ENCODE measurements around the gene TBX21.

TBX21 gene

GRCh38 chr17:47774331-47774730, 41.3 kb downstream of the TBX21 start:
- DNase-seq (ENCODE audit: low read depth) = no peak

- no peak for DNase-seq (ENCODE audit: low read depth)
These were observed 42.0 kb downstream of the TBX21 start for GRCh38 chr17:47774987-47775580.

- no peak for DNase-seq (ENCODE audit: low read depth)
These were observed 43.5 kb downstream of the TBX21 start for GRCh38 chr17:47776330-47777197.

DNA sequence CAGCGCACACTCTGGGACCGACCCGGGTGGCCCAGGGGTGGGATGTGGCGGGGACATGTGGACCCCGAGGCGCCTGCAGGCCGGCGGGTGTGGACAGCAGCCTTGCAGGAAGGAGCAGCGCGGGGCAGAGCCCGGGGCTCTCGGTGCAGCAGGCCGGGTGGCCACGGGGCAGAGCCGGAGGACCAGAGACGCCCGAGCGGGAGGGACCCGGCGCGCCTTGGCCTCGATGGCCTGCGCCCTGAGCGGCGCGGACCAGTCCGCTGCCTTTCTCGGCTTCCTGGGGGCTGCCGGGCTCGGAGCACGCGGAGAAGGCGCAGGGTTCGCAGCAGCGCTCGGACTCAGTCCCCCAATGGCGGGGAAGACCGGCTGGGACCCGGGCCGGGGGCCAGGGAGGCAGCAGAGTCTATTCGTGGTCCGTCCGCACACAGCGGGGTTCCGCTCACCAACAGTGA, 45.2 kb downstream of the TBX21 start:
- DNase-seq (ENCODE audit: low read depth) = no peak

GRCh38 chr17:47781397-47781796, 48.4 kb downstream of the TBX21 start:
- no peak for DNase-seq (ENCODE audit: low read depth)

DNA sequence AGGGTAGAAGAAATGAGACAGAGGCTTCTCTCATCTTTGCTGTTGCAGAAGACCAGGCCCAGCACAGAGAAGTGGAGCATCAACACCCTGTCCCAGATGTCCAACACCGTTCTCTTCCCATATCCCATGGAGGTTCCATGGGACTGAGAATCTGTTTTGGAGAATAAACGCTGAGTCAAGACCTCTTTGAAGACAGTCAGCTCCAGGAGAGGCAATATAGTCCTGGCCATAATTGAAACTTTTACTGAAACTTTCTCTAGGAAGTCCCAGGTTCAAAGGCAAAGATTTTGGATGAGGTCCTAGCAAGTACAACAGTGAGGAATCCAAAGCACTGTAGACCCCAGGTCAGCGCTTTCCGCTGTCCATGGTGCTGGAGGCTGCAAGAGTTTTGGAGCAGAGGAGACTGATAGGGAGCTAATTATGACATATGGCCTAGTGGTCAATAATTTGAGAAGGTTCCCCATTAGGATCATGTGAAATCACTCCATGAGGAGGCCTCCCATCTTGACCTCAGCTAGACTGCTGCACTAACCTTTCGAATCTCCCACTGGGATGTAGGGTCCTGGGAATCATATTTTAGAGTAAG, 52.6 kb downstream of the TBX21 start:
- no peak for DNase-seq (ENCODE audit: low read depth)

DNA sequence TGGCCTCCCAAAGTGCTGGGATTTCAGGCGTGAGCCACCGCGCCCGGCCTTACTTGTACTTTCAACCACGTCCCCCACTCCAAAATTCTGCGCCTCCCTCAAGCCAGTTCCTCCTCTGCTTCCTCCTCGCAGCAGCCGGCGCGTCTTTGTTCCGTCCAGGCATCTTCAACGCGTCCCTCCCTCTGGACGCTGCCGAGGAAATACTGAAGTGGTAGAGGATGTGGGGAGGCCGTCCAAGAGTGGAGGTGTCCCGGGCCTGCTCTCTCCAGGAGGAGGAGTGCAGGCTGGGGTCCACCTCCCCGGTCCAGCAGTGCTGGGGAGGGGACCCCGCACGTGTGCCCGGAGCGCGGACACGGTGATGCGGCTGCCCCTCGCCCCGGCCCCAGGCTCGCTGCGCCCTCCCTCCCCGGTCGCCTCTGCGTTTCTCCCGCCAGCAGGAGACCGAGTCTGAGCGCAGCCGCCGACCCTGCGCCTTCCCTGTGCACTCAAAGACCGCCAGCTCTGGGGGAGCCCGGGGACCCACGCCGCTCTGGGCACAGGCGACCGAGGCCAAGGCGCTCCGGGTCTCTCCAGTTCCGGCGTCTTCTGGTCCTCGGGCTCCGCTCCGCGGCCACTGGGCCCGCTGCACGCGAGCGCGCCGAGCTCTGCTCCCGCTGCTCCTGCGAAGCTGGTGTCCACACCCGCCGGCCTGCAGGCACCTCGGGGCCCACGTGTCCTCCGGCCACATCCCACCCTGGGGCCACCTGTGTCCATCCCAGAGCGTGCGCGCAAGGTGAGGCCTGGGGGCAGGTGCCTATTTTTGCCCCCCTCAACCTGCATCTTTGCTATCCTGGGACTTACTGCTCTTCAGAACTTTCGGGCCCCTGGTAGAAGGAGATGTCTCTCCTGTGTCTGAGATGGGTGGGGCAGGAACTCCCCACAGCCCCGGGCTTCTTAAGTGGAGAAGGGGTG, 56.9 kb downstream of the TBX21 start:
- DNase-seq (ENCODE audit: low read depth) = no peak

- DNase-seq (ENCODE audit: low read depth) = no peak
These were observed 58.0 kb downstream of the TBX21 start for GRCh38 chr17:47791025-47791424.

GRCh38 chr17:47792457-47792856, 59.4 kb downstream of the TBX21 start:
- DNase-seq (ENCODE audit: low read depth) = no peak

DNA sequence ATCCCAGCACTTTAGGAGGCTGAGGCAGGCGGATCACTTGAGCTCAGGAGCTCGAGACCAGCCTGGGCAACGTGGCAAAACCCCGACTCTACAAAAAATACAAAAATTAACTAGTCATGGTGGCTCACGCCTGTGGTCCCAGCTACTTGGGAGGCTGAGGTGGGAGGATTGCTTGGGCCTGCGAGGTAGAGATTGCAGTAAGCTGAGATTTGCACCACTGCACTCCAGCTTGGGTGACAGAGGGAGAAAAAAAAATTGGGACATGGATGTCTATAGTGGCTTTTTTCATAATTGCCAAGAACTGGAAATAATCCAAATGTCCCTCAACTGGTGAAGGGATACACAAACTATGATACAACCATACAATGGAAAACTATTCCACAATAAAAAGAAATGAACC, 59.9 kb downstream of the TBX21 start:
- DNase-seq (ENCODE audit: low read depth) = no peak
